H1 (cell line): ENCODE results near the gene PSMD6. TPM values are rescaled to one million over a fixed set of nuclear protein-coding genes. Genes with fewer than 3 reads are reported as not detected.

Source experiments
- CTCF ChIA-PET: fragments of 300-600 bp; sonication (Branson Sonifier 250); formaldehyde crosslinking; loops from one replicate; lab custom pipeline; 2021; ENCODE audit not compliant: partially characterized antibody; lab: Charles Lee
- POLR2A ChIA-PET: fragments of 300-600 bp; sonication (Branson Sonifier 250); formaldehyde crosslinking; loops from one replicate; lab custom pipeline; 2021; ENCODE audit warnings: inconsistent platforms; ENCODE audit not compliant: partially characterized antibody; lab: Charles Lee
- DNase-seq, 2 experiments: peaks; one replicate each; pipeline versions ENCODE4 v3.0.0 to v3.0.0-alpha.2; 2010 to 2022; ENCODE audit warnings: low spot score in 2 of 2, low read depth in 1 of 2, mixed read lengths in 1 of 2
- FAIRE-seq: peaks from 2 replicates; lab custom pipeline; 2011; peaks lifted over from hg19 to GRCh38; lab: Jason Lieb, UNC
- H2AFZ ChIP-seq: 2 replicates; pipeline ENCODE4 v1.8.1; 2012; ENCODE audit warnings: low read length, inconsistent platforms
- H2AK5ac ChIP-seq: 2 replicates; pipeline ENCODE4 v1.6.1; 2013; ENCODE audit warnings: low read depth, low read length
- H2BK120ac ChIP-seq: replicated peaks from 2 replicates; pipeline ENCODE3; 2013; ENCODE audit warnings: low read depth, low read length, inconsistent platforms
- H2BK12ac ChIP-seq: 2 replicates; pipeline ENCODE4 v1.6.1; 2013; ENCODE audit warnings: low read depth, low read length
- H2BK15ac ChIP-seq: 2 replicates; pipeline ENCODE4 v1.6.1; 2013; ENCODE audit warnings: low read length
- H2BK20ac ChIP-seq: 2 replicates; pipeline ENCODE4 v1.6.1; 2013; ENCODE audit warnings: low read length
- H2BK5ac ChIP-seq: 2 replicates; pipeline ENCODE4 v1.6.1; 2013; ENCODE audit warnings: low read depth, low read length
- H3K14ac ChIP-seq: 2 replicates; pipeline ENCODE4 v1.6.1; 2013; ENCODE audit warnings: inconsistent platforms; ENCODE audit not compliant: insufficient read length
- H3K18ac ChIP-seq: 2 replicates; pipeline ENCODE4 v1.6.1; 2013; ENCODE audit warnings: low read length; ENCODE audit errors: extremely low read depth
- H3K23ac ChIP-seq: 2 replicates; pipeline ENCODE4 v1.6.1; 2013; ENCODE audit warnings: inconsistent platforms; ENCODE audit not compliant: insufficient read length
- H3K23me2 ChIP-seq: 2 replicates; pipeline ENCODE4 v1.6.1; 2013; ENCODE audit warnings: low read depth, low read length
- H3K27ac ChIP-seq: 2 replicates; pipeline ENCODE4 v1.6.1; 2011; ENCODE audit warnings: low read depth, low read length, inconsistent platforms
- H3K27me3 ChIP-seq, 4 experiments: replicated peaks in 1 of 4; 1 replicate in 1 of 4; 2 replicates in 3 of 4; pipeline versions ENCODE4 v1.6.1 to v1.8.1; 2011 to 2013; ENCODE audit warnings: low read length in 3 of 4, mild to moderate bottlenecking in 3 of 4, inconsistent platforms in 2 of 4, mixed read lengths in 2 of 4, moderate library complexity in 1 of 4; ENCODE audit not compliant: control insufficient read depth in 3 of 4, insufficient read depth in 3 of 4; ENCODE audit errors: extremely low read depth in 1 of 4
- H3K36me3 ChIP-seq, 4 experiments: 2 replicates each; pipeline versions ENCODE4 v1.6.1 to v1.8.1; 2011 to 2013; ENCODE audit warnings: mild to moderate bottlenecking in 4 of 4, low read length in 3 of 4, moderate library complexity in 2 of 4, control low read depth in 1 of 4, inconsistent platforms in 1 of 4; ENCODE audit not compliant: insufficient read depth in 4 of 4, control insufficient read depth in 2 of 4
- H3K4ac ChIP-seq: replicated peaks from 2 replicates; pipeline ENCODE3; 2013; ENCODE audit warnings: low read length, low read depth, mixed read lengths, inconsistent platforms; ENCODE audit not compliant: insufficient read length
- H3K4me1 ChIP-seq, 4 experiments: replicated peaks in 1 of 4; 1 replicate in 1 of 4; 2 replicates in 3 of 4; pipeline versions ENCODE4 v1.6.1 to v1.8.1; 2011 to 2013; ENCODE audit warnings: low read length in 3 of 4, inconsistent platforms in 2 of 4, mixed read lengths in 1 of 4; ENCODE audit not compliant: insufficient read depth in 4 of 4, control insufficient read depth in 3 of 4
- H3K4me2 ChIP-seq, 2 experiments: 2 replicates each; pipeline versions ENCODE4 v1.6.1 to v1.8.1; 2011 to 2013; ENCODE audit warnings: low read depth in 2 of 2, low read length in 2 of 2, control low read depth in 1 of 2, inconsistent platforms in 1 of 2, mild to moderate bottlenecking in 1 of 2; ENCODE audit not compliant: insufficient read depth in 1 of 2
- H3K4me3 ChIP-seq, 4 experiments: fragments of 200-600, 300-600 bp in 1 of 4; sonication (generic), shearing (Covaris generic), sonication (Bioruptor Twin) in 1 of 4; 2 replicates each; pipeline versions ENCODE4 v1.5.1 to v1.8.1; 2011 to 2016; ENCODE audit warnings: low read length in 4 of 4, low read depth in 3 of 4, control low read depth in 2 of 4, inconsistent platforms in 2 of 4, mild to moderate bottlenecking in 2 of 4, mixed read lengths in 1 of 4, moderate library complexity in 1 of 4; ENCODE audit not compliant: insufficient read depth in 2 of 4; ENCODE audit errors: extremely low read depth in 1 of 4
- H3K56ac ChIP-seq: replicated peaks from 2 replicates; pipeline ENCODE3; 2013; ENCODE audit warnings: low read depth, mild to moderate bottlenecking, mixed read lengths, low read length, inconsistent platforms; ENCODE audit not compliant: insufficient read length
- H3K79me1 ChIP-seq: 2 replicates; pipeline ENCODE4 v1.6.1; 2013; ENCODE audit warnings: low read depth, low read length, control low read depth
- H3K79me2 ChIP-seq, 2 experiments: 2 replicates each; pipeline versions ENCODE4 v1.6.1 to v1.8.1; 2012 to 2013; ENCODE audit warnings: low read length in 2 of 2, mild to moderate bottlenecking in 2 of 2, inconsistent platforms in 1 of 2; ENCODE audit not compliant: insufficient read depth in 2 of 2, control insufficient read depth in 1 of 2
- H3K9ac ChIP-seq, 4 experiments: replicated peaks in 1 of 4; 1 replicate in 1 of 4; 2 replicates in 3 of 4; pipeline versions ENCODE4 v1.6.1 to v1.8.1; 2011 to 2013; ENCODE audit warnings: low read depth in 3 of 4, low read length in 3 of 4, control low read depth in 2 of 4, mild to moderate bottlenecking in 2 of 4, moderate library complexity in 2 of 4, inconsistent platforms in 1 of 4; ENCODE audit errors: extremely low read depth in 1 of 4
- H3K9me3 ChIP-seq, 2 experiments: 2 replicates each; pipeline versions ENCODE4 v1.6.1 to v1.8.1; 2012 to 2013; ENCODE audit warnings: mild to moderate bottlenecking in 2 of 2, moderate library complexity in 2 of 2, control low read depth in 1 of 2, inconsistent platforms in 1 of 2, low read depth in 1 of 2, low read length in 1 of 2, mixed read lengths in 1 of 2; ENCODE audit not compliant: insufficient read depth in 2 of 2
- H4K20me1 ChIP-seq, 2 experiments: replicated peaks in 1 of 2; 2 replicates each; pipeline versions ENCODE3 to v1.8.1; 2011 to 2013; ENCODE audit warnings: inconsistent platforms in 2 of 2, low read length in 2 of 2, mild to moderate bottlenecking in 1 of 2; ENCODE audit not compliant: insufficient read depth in 2 of 2, control insufficient read depth in 1 of 2
- H4K5ac ChIP-seq: 2 replicates; pipeline ENCODE4 v1.6.1; 2013; ENCODE audit warnings: low read length, low read depth, mixed read lengths, inconsistent platforms; ENCODE audit not compliant: insufficient read length
- H4K8ac ChIP-seq: 2 replicates; pipeline ENCODE4 v1.8.0; 2013; ENCODE audit warnings: mild to moderate bottlenecking, moderate library complexity, low read length, inconsistent platforms; ENCODE audit not compliant: insufficient read depth; ENCODE audit errors: extremely low read depth
- H4K91ac ChIP-seq: replicated peaks from 2 replicates; pipeline ENCODE3; 2013; ENCODE audit warnings: low read length, mixed read lengths, inconsistent platforms; ENCODE audit not compliant: insufficient read length
- CEBPB ChIP-seq: IDR thresholded peaks from 2 replicates; pipeline ENCODE4 v1.6.1; 2012; ENCODE audit warnings: low read depth, low read length
- TCF12 ChIP-seq: IDR thresholded peaks from 2 replicates; pipeline ENCODE4 v1.6.1; 2011; ENCODE audit warnings: low read depth, mild to moderate bottlenecking, low read length
- WGBS, 2 experiments: shearing (Covaris generic) in 1 of 2; methylation state at CpG; one replicate each; pipeline versions ENCODE4 v1.1.6 to v1.1.7; 2013 to 2015; ENCODE audit warnings: low lambda C conversion rate in 2 of 2, mixed read lengths in 2 of 2, inconsistent platforms in 1 of 2, low coverage in 1 of 2, missing lambda C conversion rate in 1 of 2; ENCODE audit not compliant: insufficient replicate concordance in 2 of 2, insufficient coverage in 1 of 2, insufficient read length in 1 of 2; ENCODE audit errors: extremely low coverage in 1 of 2, missing lambda C conversion rate in 1 of 2; 5-methylcytosine and 5-hydroxymethylcytosine counted together
- polyA plus RNA-seq, 7 experiments: library from polyadenylated mRNA; depleted of rRNA in 3 of 7; stranded (reverse) in 5 of 7; unstranded in 2 of 7; fragments of >200 nt in 5 of 7; fragments of 200-250 nt in 2 of 7; gene quantifications; 1 replicate in 5 of 7; 2 replicates in 1 of 7; 4 replicates in 1 of 7; pipeline versions ENCODE4 v1.2.1 to v1.2.3, GENCODE V29; 2011 to 2013; ENCODE audit warnings: missing spikeins in 2 of 7, mixed read lengths in 2 of 7
- total RNA-seq: library from RNA; stranded (reverse); fragmentation: NEBNext Ultra II Directional; extraction: Animal tissue kit (Norgen Biotek cat#: 25700); gene quantifications from 2 replicates; pipeline ENCODE4 v1.2.1, GENCODE V29; 2021

PSMD6 gene
- total and polyA plus RNA-seq, 2 of the 8 experiments (the other 6 are each of a cell fraction or from before 2014, with no cell fraction given): 43.7 to 104 TPM

DNA sequence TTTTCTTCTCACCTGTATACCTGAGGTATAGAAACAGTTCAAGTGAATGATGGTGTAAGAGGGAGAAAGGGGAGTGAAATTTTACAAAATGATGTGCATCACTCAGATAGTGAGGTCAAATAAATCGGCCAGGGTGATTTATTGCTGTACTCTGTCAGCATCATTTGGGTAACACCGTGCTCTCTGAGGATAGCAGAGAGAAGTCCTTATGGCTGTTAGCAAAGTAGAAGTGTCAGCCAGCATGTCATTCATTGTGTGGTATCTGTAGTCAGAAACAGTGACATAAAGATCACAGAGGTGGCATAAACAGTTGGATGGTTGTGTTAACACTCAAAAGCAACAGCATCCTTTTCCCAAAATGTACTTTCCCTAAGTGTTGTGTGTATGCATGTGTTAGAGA lies 53.4 kb downstream of the PSMD6 start:
- 67% methylated on average over 2 of the region's 2 CpGs; no CpG with 5 or more reads in 1 of the 2 experiments for WGBS, 2 experiments
- POLR2A ChIA-PET: interaction anchor here (0.9 kb wide), 1 partner anchor 13 kb away, joined by 3 read pairs; no protein-coding TSS in a partner anchor

More for the DNA sequence above, 53.4 kb downstream of the PSMD6 start:
- no peak overlapping the region for H2AFZ ChIP-seq
- H3K4me1 ChIP-seq: peaks cover 7 to 37% (median 28%) of the 10 kb centered on the region in 4 experiments
- no peaks in the 10 kb centered on the region for H3K27me3 ChIP-seq
- no peak for FAIRE-seq
- no peak overlapping the region for H2AK5ac ChIP-seq
- H3K14ac ChIP-seq: no peak overlapping the region
- peaks cover 0 to 10% of the 10 kb centered on the region in 2 experiments; a peak in 2 of 4 replicates for H3K79me2 ChIP-seq
- no peak overlapping the region for H2BK5ac ChIP-seq
- H4K91ac ChIP-seq: no peak overlapping the region
- H2BK15ac ChIP-seq: no peak overlapping the region
- H4K5ac ChIP-seq: no peak overlapping the region
- no peak overlapping the region for H3K23ac ChIP-seq
- H3K79me1 ChIP-seq: peaks cover 2% of the 10 kb centered on the region; the same call in 1 of the 2 replicates
- H3K27ac ChIP-seq: no peak overlapping the region
- H3K36me3 ChIP-seq: no peaks in the 10 kb centered on the region
- H3K18ac ChIP-seq: no peak overlapping the region
- H3K4me3 ChIP-seq: no peak overlapping the region
- CTCF ChIA-PET: interaction anchor here (3.2 kb wide), 1 partner anchor 9 kb away, joined by 8 read pairs; no protein-coding TSS in a partner anchor
- no peaks in the 10 kb centered on the region for H3K9me3 ChIP-seq
- no peak overlapping the region for H4K8ac ChIP-seq
- peaks cover 0 to 4% of the 10 kb centered on the region in 2 experiments for H4K20me1 ChIP-seq
- DNase-seq: no peak
- H3K4me2 ChIP-seq: peak overlapping the region in 1 of 2 experiments; percentile 44; a peak in 1 of 4 replicates
- H3K9ac ChIP-seq: no peak overlapping the region
- H2BK20ac ChIP-seq: no peak overlapping the region
- no peak for TF ChIP-seq TCF12
- no peak for TF ChIP-seq CEBPB
- H3K56ac ChIP-seq: no peak overlapping the region
- no peak overlapping the region for H3K4ac ChIP-seq
- H2BK12ac ChIP-seq: peak overlapping the region; percentile 52; the same call in 1 of the 2 replicates
- no peaks in the 10 kb centered on the region for H3K23me2 ChIP-seq
- no peak overlapping the region for H2BK120ac ChIP-seq
